IMR-90 (cell line): ENCODE data around the gene COL5A3.

Source experiments
- CEBPB ChIP-seq: IDR thresholded peaks from 2 replicates; pipeline ENCODE4 v1.6.1; 2012; ENCODE audit warnings: low read depth, low read length, improper control_type of control experiment
- MAFK ChIP-seq: IDR thresholded peaks from 2 replicates; pipeline ENCODE4 v1.6.1; 2012; ENCODE audit warnings: low read depth, low read length, improper control_type of control experiment
- TF ChIP-seq, protein P1 (sequence below): conservative IDR thresholded peaks from 2 replicates; pipeline ENCODE4 v1.5.1; 2012; ENCODE audit warnings: mild to moderate bottlenecking, low read depth, low read length, improper control_type of control experiment
- TF ChIP-seq, protein P2 (sequence below): fragments of 150-350 bp; IDR thresholded peaks from 2 replicates; pipeline ENCODE4 v1.6.1; 2016; ENCODE audit warnings: low read depth, mild to moderate bottlenecking, low read length, moderate library complexity, borderline replicate concordance

DNA sequence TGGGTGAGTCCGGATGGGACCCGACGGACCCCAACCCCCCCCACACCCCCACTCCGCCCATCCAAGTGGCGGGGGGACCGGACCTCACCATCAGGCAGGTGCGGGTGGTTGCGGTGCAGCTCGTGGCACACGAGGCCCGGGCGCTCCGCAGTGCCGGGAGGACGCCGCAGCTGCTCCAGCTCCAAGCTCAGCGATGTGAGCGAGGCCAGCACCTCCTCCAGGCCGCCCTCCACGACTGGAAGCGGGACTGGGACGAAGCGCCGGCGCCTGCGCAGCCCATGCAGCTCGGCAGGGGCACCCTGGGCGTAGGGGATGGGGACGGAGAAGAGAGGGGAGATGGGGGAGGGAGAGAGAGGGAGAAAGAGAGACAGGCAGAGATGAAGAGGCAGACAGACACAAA lies 43.9 kb downstream of the COL5A3 start:
- TF ChIP-seq, protein P1, sequence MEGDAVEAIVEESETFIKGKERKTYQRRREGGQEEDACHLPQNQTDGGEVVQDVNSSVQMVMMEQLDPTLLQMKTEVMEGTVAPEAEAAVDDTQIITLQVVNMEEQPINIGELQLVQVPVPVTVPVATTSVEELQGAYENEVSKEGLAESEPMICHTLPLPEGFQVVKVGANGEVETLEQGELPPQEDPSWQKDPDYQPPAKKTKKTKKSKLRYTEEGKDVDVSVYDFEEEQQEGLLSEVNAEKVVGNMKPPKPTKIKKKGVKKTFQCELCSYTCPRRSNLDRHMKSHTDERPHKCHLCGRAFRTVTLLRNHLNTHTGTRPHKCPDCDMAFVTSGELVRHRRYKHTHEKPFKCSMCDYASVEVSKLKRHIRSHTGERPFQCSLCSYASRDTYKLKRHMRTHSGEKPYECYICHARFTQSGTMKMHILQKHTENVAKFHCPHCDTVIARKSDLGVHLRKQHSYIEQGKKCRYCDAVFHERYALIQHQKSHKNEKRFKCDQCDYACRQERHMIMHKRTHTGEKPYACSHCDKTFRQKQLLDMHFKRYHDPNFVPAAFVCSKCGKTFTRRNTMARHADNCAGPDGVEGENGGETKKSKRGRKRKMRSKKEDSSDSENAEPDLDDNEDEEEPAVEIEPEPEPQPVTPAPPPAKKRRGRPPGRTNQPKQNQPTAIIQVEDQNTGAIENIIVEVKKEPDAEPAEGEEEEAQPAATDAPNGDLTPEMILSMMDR = no peak
- TF ChIP-seq, protein P2, sequence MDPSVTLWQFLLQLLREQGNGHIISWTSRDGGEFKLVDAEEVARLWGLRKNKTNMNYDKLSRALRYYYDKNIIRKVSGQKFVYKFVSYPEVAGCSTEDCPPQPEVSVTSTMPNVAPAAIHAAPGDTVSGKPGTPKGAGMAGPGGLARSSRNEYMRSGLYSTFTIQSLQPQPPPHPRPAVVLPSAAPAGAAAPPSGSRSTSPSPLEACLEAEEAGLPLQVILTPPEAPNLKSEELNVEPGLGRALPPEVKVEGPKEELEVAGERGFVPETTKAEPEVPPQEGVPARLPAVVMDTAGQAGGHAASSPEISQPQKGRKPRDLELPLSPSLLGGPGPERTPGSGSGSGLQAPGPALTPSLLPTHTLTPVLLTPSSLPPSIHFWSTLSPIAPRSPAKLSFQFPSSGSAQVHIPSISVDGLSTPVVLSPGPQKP = no peak
- TF ChIP-seq MAFK (no peak), CEBPB (no peak)
